PC-9 (cell line): ENCODE data around the gene KIZ.

ENCODE experiments used
- EZH2 ChIP-seq: fragments of 200-600 bp; sonication (generic); IDR thresholded peaks from 2 replicates; pipeline ENCODE4 v1.8.0; 2017; ENCODE audit warnings: antibody characterized with exemption, low read depth
- TF ChIP-seq, protein P1 (sequence below): fragments of 200-600 bp; sonication (generic); conservative IDR thresholded peaks from 2 replicates; pipeline ENCODE4 v1.6.1; 2017; ENCODE audit warnings: mixed run types, antibody characterized with exemption, mild to moderate bottlenecking, moderate library complexity

GRCh38 chr20:21134883-21135493, 9.1 kb downstream of the KIZ start:
- TF ChIP-seq, protein P1, sequence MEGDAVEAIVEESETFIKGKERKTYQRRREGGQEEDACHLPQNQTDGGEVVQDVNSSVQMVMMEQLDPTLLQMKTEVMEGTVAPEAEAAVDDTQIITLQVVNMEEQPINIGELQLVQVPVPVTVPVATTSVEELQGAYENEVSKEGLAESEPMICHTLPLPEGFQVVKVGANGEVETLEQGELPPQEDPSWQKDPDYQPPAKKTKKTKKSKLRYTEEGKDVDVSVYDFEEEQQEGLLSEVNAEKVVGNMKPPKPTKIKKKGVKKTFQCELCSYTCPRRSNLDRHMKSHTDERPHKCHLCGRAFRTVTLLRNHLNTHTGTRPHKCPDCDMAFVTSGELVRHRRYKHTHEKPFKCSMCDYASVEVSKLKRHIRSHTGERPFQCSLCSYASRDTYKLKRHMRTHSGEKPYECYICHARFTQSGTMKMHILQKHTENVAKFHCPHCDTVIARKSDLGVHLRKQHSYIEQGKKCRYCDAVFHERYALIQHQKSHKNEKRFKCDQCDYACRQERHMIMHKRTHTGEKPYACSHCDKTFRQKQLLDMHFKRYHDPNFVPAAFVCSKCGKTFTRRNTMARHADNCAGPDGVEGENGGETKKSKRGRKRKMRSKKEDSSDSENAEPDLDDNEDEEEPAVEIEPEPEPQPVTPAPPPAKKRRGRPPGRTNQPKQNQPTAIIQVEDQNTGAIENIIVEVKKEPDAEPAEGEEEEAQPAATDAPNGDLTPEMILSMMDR, result no peak
- TF ChIP-seq EZH2, result no peak
